Cerebellar cortex (tissue), 1 donor: Measurements from ENCODE around the gene FGF21.
"Not testable (repeated sequence)": the region's sequence is repeated elsewhere in the genome, so short reads cannot be mapped to it uniquely, and the experiment has no call there.

Experiments used
- DNase-seq: peaks from one replicate; pipeline ENCODE4 v3.0.0-alpha.2; 2015; ENCODE audit warnings: low spot score

Gene FGF21

GRCh38 chr19:48787331-48787730 lies 32.0 kb downstream of the FGF21 start:
- not testable (repeated sequence) for DNase-seq

- DNase-seq = no peak
These were observed 37.9 kb downstream of the FGF21 start for GRCh38 chr19:48793271-48793670.

GRCh38 chr19:48794291-48794690 lies 39.0 kb downstream of the FGF21 start:
- DNase-seq = no peak

GRCh38 chr19:48795055-48795684 lies 39.8 kb downstream of the FGF21 start:
- peak; percentile 98 for DNase-seq

- DNase-seq = no peak
These were observed 40.4 kb downstream of the FGF21 start for GRCh38 chr19:48795685-48796070.

GRCh38 chr19:48796298-48797083 lies 41.2 kb downstream of the FGF21 start:
- no peak for DNase-seq

- no peak for DNase-seq
These were observed 41.8 kb downstream of the FGF21 start for GRCh38 chr19:48797103-48797502.

GRCh38 chr19:48798937-48799336 lies 43.6 kb downstream of the FGF21 start:
- no peak for DNase-seq

GRCh38 chr19:48799358-48800300 lies 44.3 kb downstream of the FGF21 start:
- DNase-seq = peak; percentile 18

GRCh38 chr19:48802623-48803022 lies 47.3 kb downstream of the FGF21 start:
- DNase-seq = no peak

- DNase-seq = peak; percentile 31
These were observed 49.2 kb downstream of the FGF21 start for GRCh38 chr19:48804496-48804895.

GRCh38 chr19:48805452-48805851 lies 50.1 kb downstream of the FGF21 start:
- no peak for DNase-seq

- peak; percentile 97 for DNase-seq
These were observed 51.1 kb downstream of the FGF21 start for GRCh38 chr19:48806518-48806817.

GRCh38 chr19:48806818-48807589 lies 51.7 kb downstream of the FGF21 start:
- no peak for DNase-seq

- peak; percentile 51 for DNase-seq
These were observed 52.4 kb downstream of the FGF21 start for GRCh38 chr19:48807590-48808308.
